ENCODE results near the gene NHSL2. TPM values are rescaled to one million over a fixed set of nuclear protein-coding genes. Genes with fewer than 3 reads are reported as not detected.

NHSL2 gene
- total and polyA plus RNA-seq, 4 donors, result 1.4 to 9.9 (median 4.7) TPM

- TF ChIP-seq CTCF (IDR thresholded peaks at IDR 0.05; ENCODE audit: control extremely low read depth, extremely low read depth), result no peak
- DNase-seq (no peak), ATAC-seq (ENCODE audit: insufficient read depth, low FRiP score) (no peak)
- H3K27me3 ChIP-seq (ENCODE audit: control insufficient read depth in 3 of 3, insufficient read depth in 3 of 3, low read length in 2 of 3), result peaks cover 6 to 17% (median 11%) of the 10 kb centered on the region in 3 donors
- no peak overlapping the region for H3K4me3 ChIP-seq
- H3K36me3 ChIP-seq (ENCODE audit: control insufficient read depth in 4 of 4, insufficient read depth in 4 of 4, low read length in 4 of 4), result no peaks in the 10 kb centered on the region
- peaks cover 0 to 7% (median 0%) of the 10 kb centered on the region in 4 donors for H3K9me3 ChIP-seq (ENCODE audit: control insufficient read depth in 4 of 4, insufficient read depth in 3 of 4, low read length in 3 of 4)
- H3K9ac ChIP-seq (ENCODE audit: insufficient read depth in 1 of 2, low read length in 2 of 2), result no peak overlapping the region
- WGBS, 2 donors, result 79 to 91% methylated on average over 7 to 10 of the region's 10 CpGs
- H3K4me1 ChIP-seq (ENCODE audit: control insufficient read depth in 5 of 5, insufficient read depth in 5 of 5, low read length in 5 of 5), result peaks cover 0 to 6% (median 0%) of the 10 kb centered on the region in 5 donors
- H3K27ac ChIP-seq (ENCODE audit: low read depth in 1 of 2, low read length in 1 of 2), result no peak overlapping the region
These were observed 39.3 kb downstream of the NHSL2 start for GRCh38 chrX:71949844-71950445.

GRCh38 chrX:71953391-71953790 is 42.7 kb downstream of the NHSL2 start:
- H3K4me3 ChIP-seq, result no peak overlapping the region

DNA sequence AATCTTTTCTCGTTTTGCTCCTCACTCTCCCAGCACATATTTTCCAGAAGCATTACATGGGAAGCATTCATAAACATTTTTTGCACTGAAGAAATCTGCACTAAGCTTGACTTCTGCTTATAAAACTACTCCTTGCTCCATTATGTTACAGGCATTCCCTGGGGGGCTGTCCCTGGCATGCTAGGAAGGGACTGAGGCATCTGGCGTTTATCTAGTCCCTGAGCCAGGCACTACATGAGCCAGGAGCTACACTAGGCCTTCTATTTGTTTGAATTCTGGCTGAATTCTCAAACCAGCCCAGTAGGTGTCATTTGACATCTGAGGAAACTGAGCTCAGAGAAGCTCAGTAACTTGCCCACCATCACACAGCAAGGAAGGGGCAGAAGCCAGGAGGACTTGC is 43.3 kb downstream of the NHSL2 start:
- no peak overlapping the region for H3K9ac ChIP-seq (ENCODE audit: insufficient read depth in 1 of 2, low read length in 2 of 2)
- peaks cover 6 to 14% (median 6%) of the 10 kb centered on the region in 3 donors for H3K27me3 ChIP-seq (ENCODE audit: control insufficient read depth in 3 of 3, insufficient read depth in 3 of 3, low read length in 2 of 3)
- DNase-seq (no peak), ATAC-seq (ENCODE audit: insufficient read depth, low FRiP score) (no peak)
- H3K9me3 ChIP-seq (ENCODE audit: control insufficient read depth in 4 of 4, insufficient read depth in 3 of 4, low read length in 3 of 4), result peaks cover 0 to 7% (median 0%) of the 10 kb centered on the region in 4 donors
- H3K27ac ChIP-seq (ENCODE audit: low read depth in 1 of 2, low read length in 1 of 2), result no peak overlapping the region
- no peaks in the 10 kb centered on the region for H3K36me3 ChIP-seq (ENCODE audit: control insufficient read depth in 4 of 4, insufficient read depth in 4 of 4, low read length in 4 of 4)
- TF ChIP-seq CTCF (IDR thresholded peaks at IDR 0.05; ENCODE audit: control extremely low read depth, extremely low read depth), result no peak
- H3K4me3 ChIP-seq, result no peak overlapping the region
- H3K4me1 ChIP-seq (ENCODE audit: control insufficient read depth in 5 of 5, insufficient read depth in 5 of 5, low read length in 5 of 5), result peaks cover 0 to 5% (median 0%) of the 10 kb centered on the region in 5 donors
- WGBS, 2 donors, result 61 to 74% methylated on average over 2 of the region's 2 CpGs

More at GRCh38 chrX:71953391-71953790, 42.7 kb downstream of the NHSL2 start:
- Histone ChIP-seq H3K27me3 (ENCODE audit: control insufficient read depth in 3 of 3, insufficient read depth in 3 of 3, low read length in 2 of 3) (peaks cover 6 to 14% (median 6%) of the 10 kb centered on the region in 3 donors), H3K9me3 (ENCODE audit: control insufficient read depth in 4 of 4, insufficient read depth in 3 of 4, low read length in 3 of 4) (peaks cover 0 to 7% (median 0%) of the 10 kb centered on the region in 4 donors), H3K4me1 (ENCODE audit: control insufficient read depth in 5 of 5, insufficient read depth in 5 of 5, low read length in 5 of 5) (peaks cover 0 to 4% (median 0%) of the 10 kb centered on the region in 5 donors), H3K9ac (ENCODE audit: insufficient read depth in 1 of 2, low read length in 2 of 2) (no peak overlapping the region), H3K36me3 (ENCODE audit: control insufficient read depth in 4 of 4, insufficient read depth in 4 of 4, low read length in 4 of 4) (no peaks in the 10 kb centered on the region), H3K27ac (ENCODE audit: low read depth in 1 of 2, low read length in 1 of 2) (no peak overlapping the region)
- no peak for TF ChIP-seq CTCF (IDR thresholded peaks at IDR 0.05; ENCODE audit: control extremely low read depth, extremely low read depth)
- no peak for ATAC-seq (ENCODE audit: insufficient read depth, low FRiP score)
- no peak for DNase-seq
